Urinary bladder (tissue), 4 donors: ENCODE measurements around the gene ADPRHL1. TPM values are rescaled to one million over a fixed set of nuclear protein-coding genes. Genes with fewer than 3 reads are reported as not detected.

Experiments
- DNase-seq: peaks from one replicate; pipeline ENCODE4 v3.0.0-alpha.2; 2015; ENCODE audit errors: extremely low spot score
- H3K27ac ChIP-seq: one replicate; pipeline ENCODE4 v1.5.1; 2013; ENCODE audit warnings: low read depth, mild to moderate bottlenecking, moderate library complexity
- H3K36me3 ChIP-seq: one replicate; pipeline ENCODE4 v1.6.1; 2013; ENCODE audit warnings: mild to moderate bottlenecking, moderate library complexity; ENCODE audit not compliant: insufficient read depth
- H3K4me1 ChIP-seq: one replicate; pipeline ENCODE4 v1.6.1; 2013; ENCODE audit warnings: mild to moderate bottlenecking, moderate library complexity; ENCODE audit not compliant: insufficient read depth
- H3K4me3 ChIP-seq: one replicate; pipeline ENCODE4 v1.5.1; 2013; ENCODE audit warnings: low read depth, low read length
- WGBS: extraction: QIAGEN DNeasy Blood & Tissue Kit; methylation state at CpG from one replicate; pipeline ENCODE4 v1.1.7; 2013; 5-methylcytosine and 5-hydroxymethylcytosine counted together
- polyA plus RNA-seq: library from polyadenylated mRNA; stranded (reverse); fragments of 200-250 nt; gene quantifications from one replicate; pipeline ENCODE4 v1.2.3, GENCODE V29; 2013
- total RNA-seq: library from RNA; depleted of rRNA; stranded (reverse); fragments of >200 nt; gene quantifications from one replicate; pipeline ENCODE4 v1.2.3, GENCODE V29; 2014
- donor health status: healthy with polysubstance abuse.
- donor health status: healthy.

Gene ADPRHL1
- total and polyA plus RNA-seq, 2 donors, result 2.6 to 6.0 TPM

DNA sequence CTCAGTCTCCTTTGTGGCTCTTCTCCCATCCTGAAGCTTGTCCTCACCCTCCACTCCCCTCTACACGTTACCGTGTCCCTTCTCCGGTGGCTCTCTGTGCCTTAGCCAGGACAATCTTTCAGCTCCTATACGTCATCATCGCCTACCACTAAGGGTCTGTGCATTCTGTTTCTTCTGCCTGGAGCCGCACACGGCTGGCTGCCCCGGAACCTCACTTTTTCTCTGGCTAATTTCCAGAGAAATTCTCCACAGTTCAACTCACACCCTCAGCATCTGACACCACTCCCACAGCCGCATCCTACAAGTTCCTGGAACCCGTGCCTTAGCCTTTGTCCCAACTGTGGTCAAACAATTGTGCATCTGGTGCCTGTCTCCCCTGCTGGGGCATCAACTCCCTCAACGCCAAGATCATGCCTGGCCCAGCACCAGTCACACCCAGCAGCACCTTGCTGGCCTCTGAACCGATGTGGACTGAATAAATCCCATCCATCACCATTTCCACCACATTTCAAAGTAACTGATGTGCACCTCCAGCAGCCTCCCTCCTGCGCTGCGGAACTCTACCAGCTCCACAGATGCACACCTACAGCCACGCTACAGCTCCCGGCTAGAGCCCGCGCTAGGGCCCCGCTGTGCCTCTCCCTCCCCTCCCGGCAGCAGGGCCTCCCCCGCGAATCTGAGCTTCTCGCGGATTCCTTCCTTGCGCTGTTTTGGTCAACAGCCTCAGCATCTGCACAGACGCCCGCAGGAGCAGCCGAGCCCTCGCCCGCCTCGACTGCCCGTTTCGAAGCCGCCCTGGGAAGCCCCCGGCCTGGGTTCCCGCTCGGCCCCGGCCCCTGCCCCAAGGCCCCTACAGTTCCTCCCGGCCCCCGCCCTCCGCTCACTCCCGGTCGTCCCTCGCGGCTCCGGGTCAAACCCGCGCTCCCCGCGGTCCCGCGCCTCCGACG, 36.5 kb upstream of the ADPRHL1 start:
- H3K4me1 ChIP-seq, result no peaks in the 10 kb centered on the region
- DNase-seq, result no peak

DNA sequence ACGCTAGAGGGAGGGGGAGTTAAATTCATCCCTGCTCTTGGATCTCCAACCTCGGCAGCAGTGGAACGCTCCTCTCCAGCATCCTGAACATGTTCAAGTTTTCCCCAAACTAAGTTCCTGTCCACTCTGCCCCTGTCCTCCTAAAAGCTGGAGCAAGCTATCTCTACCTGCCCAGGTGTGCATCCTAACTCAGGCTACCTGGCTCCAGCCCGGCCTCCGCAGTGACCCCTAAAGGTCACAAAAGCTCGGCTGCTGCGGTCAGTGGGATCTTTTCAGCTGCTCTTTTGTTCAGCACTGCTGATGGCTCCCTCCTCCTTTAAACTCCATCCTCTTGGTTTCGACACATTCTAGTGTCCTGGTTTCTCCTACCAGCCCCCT, 35.9 kb upstream of the ADPRHL1 start:
- H3K4me3 ChIP-seq, result no peak overlapping the region
- DNase-seq, result no peak
- H3K36me3 ChIP-seq, result no peaks in the 10 kb centered on the region
- 36% methylated on average over 8 of the region's 8 CpGs for WGBS
- H3K4me1 ChIP-seq, result no peaks in the 10 kb centered on the region
- no peak overlapping the region for H3K27ac ChIP-seq

More for the DNA sequence above, 36.5 kb upstream of the ADPRHL1 start:
- Histone ChIP-seq H3K4me3 (peak overlapping the region; percentile 90), H3K27ac (peak overlapping the region; percentile 82), H3K36me3 (no peaks in the 10 kb centered on the region)
- 3% methylated on average over 54 of the region's 54 CpGs for WGBS

DNA sequence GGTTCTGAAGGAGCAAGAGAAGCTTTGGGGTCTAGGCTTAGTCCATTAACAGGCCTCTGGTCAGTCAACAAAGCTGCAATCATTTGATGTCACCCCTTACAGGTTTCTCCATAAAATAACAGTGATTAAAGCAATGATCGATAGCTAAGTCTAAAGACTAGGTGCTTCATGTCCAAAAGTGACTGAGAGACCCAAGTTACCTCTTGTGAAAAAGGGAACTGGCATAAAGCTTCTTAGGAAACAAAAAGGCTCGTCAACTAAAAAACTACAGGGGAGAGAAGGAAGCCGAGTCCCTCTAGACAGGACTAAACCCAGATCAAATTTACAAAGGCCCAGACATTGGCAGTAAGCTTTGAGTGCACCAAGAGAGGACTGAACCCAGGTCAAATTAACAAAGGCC, 35.0 kb upstream of the ADPRHL1 start:
- Histone ChIP-seq H3K27ac (no peak overlapping the region), H3K4me1 (no peaks in the 10 kb centered on the region), H3K4me3 (no peak overlapping the region), H3K36me3 (no peaks in the 10 kb centered on the region)
- WGBS, result 93% methylated on average over 3 of the region's 3 CpGs
- DNase-seq, result no peak

DNA sequence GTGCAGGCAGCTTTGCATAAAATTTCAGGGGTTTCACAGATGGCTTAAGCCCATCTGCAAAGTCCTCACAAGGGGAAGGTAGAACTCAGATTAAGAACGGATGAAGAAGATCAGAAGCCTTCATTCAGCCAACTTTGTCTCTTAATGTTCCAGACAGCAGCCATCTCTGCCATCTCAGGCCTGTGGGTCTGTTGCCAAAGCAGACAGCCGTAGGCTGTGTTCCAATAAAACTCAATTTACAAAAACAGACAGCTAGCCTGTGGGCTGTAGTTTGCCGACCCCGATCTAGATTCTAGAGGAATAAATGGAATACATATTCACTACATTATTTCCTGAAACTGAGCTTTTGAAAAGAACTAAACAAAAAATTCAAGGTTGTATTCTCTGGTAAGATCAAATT, 33.4 kb upstream of the ADPRHL1 start:
- H3K36me3 ChIP-seq, result no peaks in the 10 kb centered on the region
- no peaks in the 10 kb centered on the region for H3K4me1 ChIP-seq
- DNase-seq, result no peak
- H3K4me3 ChIP-seq, result no peak overlapping the region
- 58% methylated on average over 4 of the region's 4 CpGs for whole genome bisulfite sequencing
- H3K27ac ChIP-seq, result no peak overlapping the region

DNA sequence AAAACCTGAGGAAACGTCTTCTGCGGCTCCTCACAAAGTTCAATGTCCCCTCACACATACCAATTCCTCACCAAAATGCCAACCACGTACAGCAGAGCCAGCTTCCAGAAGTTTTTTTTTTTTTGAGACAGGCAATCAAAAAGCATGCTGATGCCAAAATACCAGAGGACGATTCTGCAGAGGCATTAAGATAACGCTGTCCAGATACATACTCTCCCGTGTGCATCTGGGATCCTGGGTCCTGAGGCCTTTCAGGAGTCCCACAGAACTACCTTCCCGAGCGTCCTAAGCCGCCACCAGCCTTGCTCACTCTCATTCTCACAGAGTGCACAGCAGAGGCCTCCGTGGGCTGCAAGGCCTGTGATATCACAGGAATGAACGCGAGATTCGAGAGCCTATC, 32.3 kb upstream of the ADPRHL1 start:
- no peaks in the 10 kb centered on the region for H3K36me3 ChIP-seq
- no peak overlapping the region for H3K27ac ChIP-seq
- 67% methylated on average over 13 of the region's 13 CpGs for WGBS
- no peak overlapping the region for H3K4me3 ChIP-seq
- no peak for DNase-seq
- no peaks in the 10 kb centered on the region for H3K4me1 ChIP-seq

DNA sequence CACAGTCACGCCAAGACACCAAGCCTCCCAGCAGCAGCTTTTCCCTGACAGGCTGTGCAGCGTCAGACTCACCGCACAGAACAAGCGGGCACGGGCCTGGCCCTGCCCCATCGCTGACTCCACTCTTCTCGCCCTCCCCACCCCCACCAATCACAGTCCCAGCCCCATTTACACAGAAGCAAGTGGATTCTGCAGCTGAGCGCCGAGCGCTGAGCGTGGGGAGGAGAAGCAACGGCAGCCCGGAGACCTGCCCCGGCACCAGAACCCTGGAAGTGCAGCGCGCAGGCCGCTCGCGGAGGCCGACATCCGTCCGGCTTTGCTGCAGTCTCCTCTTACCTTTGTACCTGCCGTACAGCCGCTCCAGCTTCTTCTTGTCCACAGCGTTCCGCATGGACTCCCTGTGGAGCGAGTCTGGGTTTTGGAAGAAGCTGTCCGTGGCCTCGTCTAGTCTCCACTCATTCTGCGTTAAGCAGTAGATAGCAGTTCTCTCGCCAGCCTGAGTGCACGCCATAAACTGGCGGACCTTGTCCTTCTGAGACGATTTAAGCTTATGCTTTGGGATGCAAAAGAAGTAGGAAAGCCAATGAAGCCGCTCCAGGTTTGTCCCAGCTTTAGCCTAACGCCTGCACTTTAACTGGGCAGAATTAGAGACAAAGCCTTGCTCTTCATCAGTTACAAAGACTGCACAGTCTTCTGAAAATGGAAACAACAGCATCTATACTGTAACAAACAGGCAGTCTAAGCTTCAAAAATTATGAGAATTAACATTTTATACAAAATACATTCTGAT, 30.4 kb upstream of the ADPRHL1 start:
- whole genome bisulfite sequencing, result 90% methylated on average over 36 of the region's 36 CpGs
- DNase-seq, result no peak
- Histone ChIP-seq H3K36me3 (no peaks in the 10 kb centered on the region), H3K4me3 (no peak overlapping the region), H3K27ac (no peak overlapping the region), H3K4me1 (no peaks in the 10 kb centered on the region)

DNA sequence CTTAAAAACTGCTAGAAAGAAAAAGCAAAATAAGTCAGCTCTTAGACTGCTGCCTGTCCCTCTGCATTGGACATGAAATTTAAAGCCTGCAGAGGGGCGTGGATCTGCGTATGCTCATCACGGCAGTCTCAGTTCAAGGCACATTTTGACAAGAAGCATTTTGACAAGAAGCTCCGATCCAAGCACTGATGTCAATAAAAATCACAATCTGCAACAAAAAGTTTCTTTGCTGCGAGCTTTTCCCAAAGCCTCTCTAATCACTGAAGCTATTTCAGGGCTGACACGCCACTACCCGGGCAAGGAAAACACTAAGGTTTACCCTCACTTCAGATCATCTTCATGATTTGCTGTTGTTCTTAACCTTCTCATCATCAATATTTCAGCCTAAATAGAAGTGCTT, 29.8 kb upstream of the ADPRHL1 start:
- no peaks in the 10 kb centered on the region for H3K36me3 ChIP-seq
- no peak for DNase-seq
- no peaks in the 10 kb centered on the region for H3K4me1 ChIP-seq
- H3K4me3 ChIP-seq, result no peak overlapping the region
- H3K27ac ChIP-seq, result no peak overlapping the region
- WGBS, result 91% methylated on average over 7 of the region's 7 CpGs

DNA sequence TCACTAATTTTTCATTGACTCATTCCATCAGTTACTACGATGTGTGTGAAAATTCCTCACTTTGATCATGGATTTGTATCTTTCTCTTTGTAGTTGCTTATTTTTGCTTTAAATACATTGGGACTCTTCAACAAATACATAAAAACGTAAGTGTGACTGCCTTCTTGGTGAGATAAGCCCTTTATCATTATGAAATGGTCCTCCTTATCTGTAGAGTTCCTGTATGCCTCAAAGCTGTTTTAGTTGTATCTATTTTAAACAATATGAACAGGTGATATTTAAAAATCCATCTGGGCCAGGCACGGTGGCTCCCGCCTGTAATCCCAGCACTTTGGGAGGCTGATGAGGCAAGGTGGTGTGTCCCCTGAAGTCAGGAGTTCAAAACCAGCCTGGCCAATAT, 25.9 kb upstream of the ADPRHL1 start:
- DNase-seq, result no peak
- WGBS, result 90% methylated on average over 4 of the region's 4 CpGs

DNA sequence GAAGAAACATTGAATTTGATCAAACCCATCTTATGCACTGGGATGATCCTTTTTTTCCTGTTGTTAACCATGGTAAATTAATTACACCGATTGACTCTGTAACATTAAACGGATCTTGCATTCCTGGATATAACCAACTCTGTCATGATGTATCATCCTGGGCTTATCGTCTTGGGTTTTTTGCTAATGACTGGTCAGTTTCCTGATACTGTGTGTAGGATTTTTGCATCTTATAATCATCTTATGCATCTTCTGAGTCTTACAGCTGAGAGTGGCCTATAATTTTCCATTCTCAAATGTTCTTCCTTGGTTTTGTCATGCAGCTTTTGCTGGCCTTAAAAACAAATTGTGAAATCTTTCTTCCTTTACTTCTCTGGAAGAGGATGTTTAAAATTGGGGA, 24.4 kb upstream of the ADPRHL1 start:
- Histone ChIP-seq H3K27ac (no peak overlapping the region), H3K4me3 (no peak overlapping the region), H3K4me1 (no peaks in the 10 kb centered on the region), H3K36me3 (no peaks in the 10 kb centered on the region)
- 97% methylated on average over 3 of the region's 3 CpGs for WGBS
- DNase-seq, result no peak

More for the DNA sequence above, 25.9 kb upstream of the ADPRHL1 start:
- H3K36me3 ChIP-seq, result no peaks in the 10 kb centered on the region
- H3K4me3 ChIP-seq, result no peak overlapping the region
- no peak overlapping the region for H3K27ac ChIP-seq
- H3K4me1 ChIP-seq, result no peaks in the 10 kb centered on the region

DNA sequence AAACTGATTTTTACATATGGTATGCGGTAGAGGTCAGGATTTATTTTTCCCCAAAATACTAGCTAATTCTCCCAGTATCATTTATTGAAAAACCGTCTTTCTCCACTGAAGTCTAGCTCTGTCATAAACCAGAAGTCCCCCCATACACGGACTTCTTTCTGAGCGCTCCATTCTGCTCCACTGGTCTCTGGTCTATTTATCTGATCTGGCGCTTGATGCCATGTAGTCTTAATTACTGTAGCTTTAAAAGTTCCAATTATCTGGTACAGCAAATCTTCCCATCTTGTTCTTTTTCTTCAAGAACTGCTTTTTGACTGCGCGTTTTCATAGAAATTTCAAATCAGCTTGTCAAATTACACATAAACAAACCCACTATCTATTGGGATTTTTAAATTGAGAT, 23.5 kb upstream of the ADPRHL1 start:
- no peaks in the 10 kb centered on the region for H3K36me3 ChIP-seq
- H3K4me1 ChIP-seq, result no peaks in the 10 kb centered on the region
- H3K27ac ChIP-seq, result no peak overlapping the region
- WGBS, result 98% methylated on average over 7 of the region's 7 CpGs
- no peak overlapping the region for H3K4me3 ChIP-seq
- no peak for DNase-seq

DNA sequence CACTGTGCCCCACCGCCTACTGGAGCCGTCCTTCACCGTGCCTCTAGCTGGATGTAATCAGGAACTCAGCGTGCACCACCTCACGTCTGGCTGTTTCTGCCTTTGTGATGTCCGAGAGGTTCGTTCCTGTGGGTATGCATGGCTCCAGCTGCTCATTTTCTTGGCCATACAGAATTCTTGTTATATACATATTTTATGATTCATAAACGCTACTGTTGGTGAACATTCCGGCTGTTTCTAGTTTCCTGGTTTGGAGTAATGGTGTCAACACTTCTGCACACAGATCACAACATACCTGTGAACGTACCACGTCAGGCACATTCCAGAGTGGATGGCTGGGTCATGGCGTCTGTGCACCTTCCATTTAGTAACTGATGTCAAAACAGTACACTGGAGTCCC, 22.6 kb upstream of the ADPRHL1 start:
- no peaks in the 10 kb centered on the region for H3K36me3 ChIP-seq
- H3K4me1 ChIP-seq, result no peaks in the 10 kb centered on the region
- no peak overlapping the region for H3K4me3 ChIP-seq
- no peak for DNase-seq
- WGBS, result 95% methylated on average over 12 of the region's 12 CpGs
- no peak overlapping the region for H3K27ac ChIP-seq

DNA sequence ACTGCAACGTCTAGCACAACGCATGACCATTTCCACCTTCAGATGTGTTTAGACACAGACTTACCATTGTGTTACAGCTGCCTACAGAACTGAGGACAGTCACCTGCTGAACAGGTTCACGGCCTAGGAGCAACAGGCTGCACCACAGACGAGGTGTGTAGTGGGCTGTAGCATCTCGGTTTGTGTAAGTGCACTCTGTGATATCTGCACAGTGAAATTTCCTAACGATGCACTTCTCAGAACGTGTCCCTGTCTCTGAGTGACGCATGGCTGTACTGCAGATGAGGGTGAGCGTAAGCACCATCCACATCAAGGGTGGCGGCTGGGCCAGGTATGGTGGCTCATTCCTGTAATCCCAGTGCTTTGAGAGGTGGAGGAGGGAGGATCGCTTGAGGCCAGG, 22.0 kb upstream of the ADPRHL1 start:
- Histone ChIP-seq H3K27ac (no peak overlapping the region), H3K36me3 (no peaks in the 10 kb centered on the region), H3K4me1 (no peaks in the 10 kb centered on the region), H3K4me3 (no peak overlapping the region)
- WGBS, result 94% methylated on average over 11 of the region's 11 CpGs
- no peak for DNase-seq

DNA sequence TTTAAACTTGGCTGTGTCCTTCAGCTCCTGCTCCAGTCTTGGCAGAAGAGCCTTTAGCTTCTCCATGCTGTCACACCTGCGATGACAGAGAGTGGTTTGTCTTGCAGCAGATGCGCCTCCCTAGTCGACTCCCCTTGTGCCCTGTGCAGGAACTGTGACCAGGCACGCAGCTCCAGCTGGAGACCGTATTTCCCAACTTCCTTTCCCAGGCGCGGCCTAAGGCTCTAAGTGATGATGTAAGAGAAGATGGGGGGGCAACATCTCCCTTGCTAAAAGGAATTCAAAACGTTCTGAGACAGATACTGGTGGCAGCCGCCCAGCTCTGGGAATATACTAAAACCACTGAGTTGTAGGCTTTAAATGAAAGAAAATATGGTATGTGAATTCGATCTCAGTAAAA, 20.9 kb upstream of the ADPRHL1 start:
- H3K36me3 ChIP-seq, result no peaks in the 10 kb centered on the region
- WGBS, result 71% methylated on average over 10 of the region's 10 CpGs

More for the DNA sequence above, 20.9 kb upstream of the ADPRHL1 start:
- no peak overlapping the region for H3K4me3 ChIP-seq
- no peak overlapping the region for H3K27ac ChIP-seq
- DNase-seq, result no peak
- no peaks in the 10 kb centered on the region for H3K4me1 ChIP-seq
